ENCODE results near the gene FGFR2.

GRCh38 chr10:121556918-121557573 lies 41.2 kb downstream of the FGFR2 start:
- TF ChIP-seq, protein P1, sequence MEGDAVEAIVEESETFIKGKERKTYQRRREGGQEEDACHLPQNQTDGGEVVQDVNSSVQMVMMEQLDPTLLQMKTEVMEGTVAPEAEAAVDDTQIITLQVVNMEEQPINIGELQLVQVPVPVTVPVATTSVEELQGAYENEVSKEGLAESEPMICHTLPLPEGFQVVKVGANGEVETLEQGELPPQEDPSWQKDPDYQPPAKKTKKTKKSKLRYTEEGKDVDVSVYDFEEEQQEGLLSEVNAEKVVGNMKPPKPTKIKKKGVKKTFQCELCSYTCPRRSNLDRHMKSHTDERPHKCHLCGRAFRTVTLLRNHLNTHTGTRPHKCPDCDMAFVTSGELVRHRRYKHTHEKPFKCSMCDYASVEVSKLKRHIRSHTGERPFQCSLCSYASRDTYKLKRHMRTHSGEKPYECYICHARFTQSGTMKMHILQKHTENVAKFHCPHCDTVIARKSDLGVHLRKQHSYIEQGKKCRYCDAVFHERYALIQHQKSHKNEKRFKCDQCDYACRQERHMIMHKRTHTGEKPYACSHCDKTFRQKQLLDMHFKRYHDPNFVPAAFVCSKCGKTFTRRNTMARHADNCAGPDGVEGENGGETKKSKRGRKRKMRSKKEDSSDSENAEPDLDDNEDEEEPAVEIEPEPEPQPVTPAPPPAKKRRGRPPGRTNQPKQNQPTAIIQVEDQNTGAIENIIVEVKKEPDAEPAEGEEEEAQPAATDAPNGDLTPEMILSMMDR (IDR thresholded peaks at IDR 0.05) = no peak
- no peak for TF ChIP-seq POLR2A (IDR thresholded peaks at IDR 0.05)
